ENCODE results near the gene ARSG. TPM values are rescaled to one million over a fixed set of nuclear protein-coding genes. Genes with fewer than 3 reads are reported as not detected.

ARSG gene
- total and polyA plus RNA-seq, 4 donors, result 1.5 to 5.4 (median 2.3) TPM

DNA sequence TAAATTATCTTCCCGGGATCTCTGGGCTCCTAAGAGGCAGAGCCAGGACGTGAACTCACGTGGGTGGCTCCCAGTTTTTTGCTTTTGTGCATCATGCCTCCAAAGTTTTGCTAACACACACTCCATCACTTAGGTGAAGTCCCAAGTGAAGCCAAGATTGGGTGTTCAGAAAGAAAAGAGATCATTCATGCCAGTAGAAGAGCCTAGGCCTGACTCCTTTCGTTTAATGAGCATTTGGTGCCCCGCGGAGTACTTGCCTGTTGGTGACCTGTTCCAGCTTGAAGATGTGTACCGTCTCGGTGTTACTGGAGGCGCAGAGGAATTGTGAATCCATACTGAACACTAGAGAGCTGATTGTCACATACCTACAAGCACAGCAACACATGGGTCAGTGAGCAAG is 141.9 kb downstream of the ARSG start (continued):
- TF ChIP-seq, protein P1, sequence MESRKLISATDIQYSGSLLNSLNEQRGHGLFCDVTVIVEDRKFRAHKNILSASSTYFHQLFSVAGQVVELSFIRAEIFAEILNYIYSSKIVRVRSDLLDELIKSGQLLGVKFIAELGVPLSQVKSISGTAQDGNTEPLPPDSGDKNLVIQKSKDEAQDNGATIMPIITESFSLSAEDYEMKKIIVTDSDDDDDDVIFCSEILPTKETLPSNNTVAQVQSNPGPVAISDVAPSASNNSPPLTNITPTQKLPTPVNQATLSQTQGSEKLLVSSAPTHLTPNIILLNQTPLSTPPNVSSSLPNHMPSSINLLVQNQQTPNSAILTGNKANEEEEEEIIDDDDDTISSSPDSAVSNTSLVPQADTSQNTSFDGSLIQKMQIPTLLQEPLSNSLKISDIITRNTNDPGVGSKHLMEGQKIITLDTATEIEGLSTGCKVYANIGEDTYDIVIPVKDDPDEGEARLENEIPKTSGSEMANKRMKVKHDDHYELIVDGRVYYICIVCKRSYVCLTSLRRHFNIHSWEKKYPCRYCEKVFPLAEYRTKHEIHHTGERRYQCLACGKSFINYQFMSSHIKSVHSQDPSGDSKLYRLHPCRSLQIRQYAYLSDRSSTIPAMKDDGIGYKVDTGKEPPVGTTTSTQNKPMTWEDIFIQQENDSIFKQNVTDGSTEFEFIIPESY (IDR thresholded peaks at IDR 0.05), result no peak

DNA sequence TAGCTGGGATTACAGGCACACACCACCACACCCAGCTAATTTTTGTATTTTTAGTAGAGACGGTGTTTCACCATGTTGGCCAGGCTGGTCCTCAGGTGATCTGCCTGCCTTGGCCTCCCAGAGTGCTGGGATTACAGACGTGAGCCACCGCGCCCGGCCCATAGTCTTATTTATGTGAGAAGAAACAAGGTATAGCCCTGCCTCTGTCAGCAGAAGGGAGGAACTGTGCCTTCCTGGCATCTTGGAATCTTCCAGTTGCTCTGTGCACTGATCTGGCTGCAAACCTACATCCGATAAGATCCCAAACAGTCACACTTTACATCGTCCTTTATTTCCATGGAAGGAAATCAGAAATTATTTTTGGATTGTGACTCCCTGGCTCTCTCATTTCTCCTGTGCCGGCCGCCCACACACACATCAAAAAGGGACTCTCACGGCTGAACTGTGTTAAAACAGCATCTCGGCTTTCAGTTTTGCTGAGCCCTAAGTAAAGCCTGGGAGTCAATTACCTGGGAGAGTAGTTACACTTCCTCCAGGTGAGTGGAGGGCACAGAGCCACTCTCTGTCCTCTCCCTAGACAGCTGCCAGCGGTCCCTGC is 142.7 kb downstream of the ARSG start:
- no peaks in the 10 kb centered on the region for H3K9me3 ChIP-seq (ENCODE audit: control insufficient read depth in 4 of 4, low read length in 3 of 4)
- H3K27me3 ChIP-seq (ENCODE audit: control insufficient read depth in 4 of 4, insufficient read depth in 4 of 4, low read length in 3 of 4), result no peaks in the 10 kb centered on the region
- DNase-seq (ENCODE audit: low spot score), result no peak
- peaks cover 0 to 21% (median 10%) of the 10 kb centered on the region in 4 donors for H3K4me1 ChIP-seq (ENCODE audit: control insufficient read depth in 4 of 4, insufficient read depth in 4 of 4, low read length in 3 of 4)
- no peak overlapping the region for H3K9ac ChIP-seq (ENCODE audit: low read depth in 1 of 2, low read length in 2 of 2)
- H3K4me3 ChIP-seq (ENCODE audit: low read depth in 1 of 3, low read length in 3 of 3), result no peak overlapping the region
- peaks cover 2 to 34% (median 22%) of the 10 kb centered on the region in 4 donors for H3K36me3 ChIP-seq (ENCODE audit: control insufficient read depth in 4 of 4, insufficient read depth in 3 of 4, low read depth in 1 of 4, low read length in 3 of 4)
- no peak overlapping the region for H3K27ac ChIP-seq (ENCODE audit: low read depth in 1 of 2, low read length in 2 of 2)
- TF ChIP-seq, protein P2, sequence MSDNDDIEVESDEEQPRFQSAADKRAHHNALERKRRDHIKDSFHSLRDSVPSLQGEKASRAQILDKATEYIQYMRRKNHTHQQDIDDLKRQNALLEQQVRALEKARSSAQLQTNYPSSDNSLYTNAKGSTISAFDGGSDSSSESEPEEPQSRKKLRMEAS (IDR thresholded peaks at IDR 0.05), result no peak
- TF ChIP-seq HNF4G (IDR thresholded peaks at IDR 0.05) (no peak), GABPA (IDR thresholded peaks at IDR 0.05 in 1 of 2, conservative IDR thresholded peaks at IDR 0.05 in 1 of 2) (no peak), RAD21 (IDR thresholded peaks at IDR 0.05) (no peak), FOXA2 (IDR thresholded peaks at IDR 0.05) (no peak), SP1 (IDR thresholded peaks at IDR 0.05) (no peak), HNF4A (conservative IDR thresholded peaks at IDR 0.05) (no peak), JUND (IDR thresholded peaks at IDR 0.05) (no peak), NR2F2 (IDR thresholded peaks at IDR 0.05) (no peak), FOXA1 (IDR thresholded peaks at IDR 0.05) (no peak), EGR1 (IDR thresholded peaks at IDR 0.05; ENCODE audit: low read depth in 2 of 2) (no peak), TAF1 (conservative IDR thresholded peaks at IDR 0.05) (no peak), RXRA (IDR thresholded peaks at IDR 0.05) (no peak), YY1 (IDR thresholded peaks at IDR 0.05) (no peak)
- TF ChIP-seq, protein P3, sequence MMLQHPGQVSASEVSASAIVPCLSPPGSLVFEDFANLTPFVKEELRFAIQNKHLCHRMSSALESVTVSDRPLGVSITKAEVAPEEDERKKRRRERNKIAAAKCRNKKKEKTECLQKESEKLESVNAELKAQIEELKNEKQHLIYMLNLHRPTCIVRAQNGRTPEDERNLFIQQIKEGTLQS (IDR thresholded peaks at IDR 0.05), result no peak
- TF ChIP-seq, protein P1 (IDR thresholded peaks at IDR 0.05), result no peak
- TF ChIP-seq, protein P4, sequence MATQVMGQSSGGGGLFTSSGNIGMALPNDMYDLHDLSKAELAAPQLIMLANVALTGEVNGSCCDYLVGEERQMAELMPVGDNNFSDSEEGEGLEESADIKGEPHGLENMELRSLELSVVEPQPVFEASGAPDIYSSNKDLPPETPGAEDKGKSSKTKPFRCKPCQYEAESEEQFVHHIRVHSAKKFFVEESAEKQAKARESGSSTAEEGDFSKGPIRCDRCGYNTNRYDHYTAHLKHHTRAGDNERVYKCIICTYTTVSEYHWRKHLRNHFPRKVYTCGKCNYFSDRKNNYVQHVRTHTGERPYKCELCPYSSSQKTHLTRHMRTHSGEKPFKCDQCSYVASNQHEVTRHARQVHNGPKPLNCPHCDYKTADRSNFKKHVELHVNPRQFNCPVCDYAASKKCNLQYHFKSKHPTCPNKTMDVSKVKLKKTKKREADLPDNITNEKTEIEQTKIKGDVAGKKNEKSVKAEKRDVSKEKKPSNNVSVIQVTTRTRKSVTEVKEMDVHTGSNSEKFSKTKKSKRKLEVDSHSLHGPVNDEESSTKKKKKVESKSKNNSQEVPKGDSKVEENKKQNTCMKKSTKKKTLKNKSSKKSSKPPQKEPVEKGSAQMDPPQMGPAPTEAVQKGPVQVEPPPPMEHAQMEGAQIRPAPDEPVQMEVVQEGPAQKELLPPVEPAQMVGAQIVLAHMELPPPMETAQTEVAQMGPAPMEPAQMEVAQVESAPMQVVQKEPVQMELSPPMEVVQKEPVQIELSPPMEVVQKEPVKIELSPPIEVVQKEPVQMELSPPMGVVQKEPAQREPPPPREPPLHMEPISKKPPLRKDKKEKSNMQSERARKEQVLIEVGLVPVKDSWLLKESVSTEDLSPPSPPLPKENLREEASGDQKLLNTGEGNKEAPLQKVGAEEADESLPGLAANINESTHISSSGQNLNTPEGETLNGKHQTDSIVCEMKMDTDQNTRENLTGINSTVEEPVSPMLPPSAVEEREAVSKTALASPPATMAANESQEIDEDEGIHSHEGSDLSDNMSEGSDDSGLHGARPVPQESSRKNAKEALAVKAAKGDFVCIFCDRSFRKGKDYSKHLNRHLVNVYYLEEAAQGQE (IDR thresholded peaks at IDR 0.05), result no peak
- TF ChIP-seq, protein P5, sequence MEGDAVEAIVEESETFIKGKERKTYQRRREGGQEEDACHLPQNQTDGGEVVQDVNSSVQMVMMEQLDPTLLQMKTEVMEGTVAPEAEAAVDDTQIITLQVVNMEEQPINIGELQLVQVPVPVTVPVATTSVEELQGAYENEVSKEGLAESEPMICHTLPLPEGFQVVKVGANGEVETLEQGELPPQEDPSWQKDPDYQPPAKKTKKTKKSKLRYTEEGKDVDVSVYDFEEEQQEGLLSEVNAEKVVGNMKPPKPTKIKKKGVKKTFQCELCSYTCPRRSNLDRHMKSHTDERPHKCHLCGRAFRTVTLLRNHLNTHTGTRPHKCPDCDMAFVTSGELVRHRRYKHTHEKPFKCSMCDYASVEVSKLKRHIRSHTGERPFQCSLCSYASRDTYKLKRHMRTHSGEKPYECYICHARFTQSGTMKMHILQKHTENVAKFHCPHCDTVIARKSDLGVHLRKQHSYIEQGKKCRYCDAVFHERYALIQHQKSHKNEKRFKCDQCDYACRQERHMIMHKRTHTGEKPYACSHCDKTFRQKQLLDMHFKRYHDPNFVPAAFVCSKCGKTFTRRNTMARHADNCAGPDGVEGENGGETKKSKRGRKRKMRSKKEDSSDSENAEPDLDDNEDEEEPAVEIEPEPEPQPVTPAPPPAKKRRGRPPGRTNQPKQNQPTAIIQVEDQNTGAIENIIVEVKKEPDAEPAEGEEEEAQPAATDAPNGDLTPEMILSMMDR (IDR thresholded peaks at IDR 0.05; ENCODE audit: low read depth, low read length, missing input control), result no peak
- 91% methylated on average over 12 of the region's 12 CpGs for WGBS
